Panc1 (cell line): Measurements from ENCODE around the gene NAA60. TPM values are rescaled to one million over a fixed set of nuclear protein-coding genes. Genes with fewer than 3 reads are reported as not detected.

Source experiments
- ATAC-seq: fragments of 200-7000 bp; cut with Tn5 transposase; 2 replicates; pipeline ENCODE4 v1.9.1; 2020; ENCODE audit warnings: mild to moderate bottlenecking, moderate library complexity
- BruUV-seq: library from RNA; stranded (reverse); fragments of 400-500 nt; replicated peaks from 2 replicates; lab custom pipeline; 2021; lab: Mats Ljungman, UMichigan
- CTCF ChIA-PET: fragments of 300-600 bp; sonication (Branson Sonifier 250); formaldehyde crosslinking; loops from one replicate; lab custom pipeline; 2022; ENCODE audit warnings: antibody characterized with exemption; lab: Charles Lee
- POLR2A ChIA-PET: fragments of 300-600 bp; sonication (Branson Sonifier 250); formaldehyde crosslinking; loops from one replicate; lab custom pipeline; 2022; ENCODE audit warnings: antibody characterized with exemption; lab: Charles Lee
- DNase-seq: peaks from one replicate; pipeline ENCODE4 v3.0.0-alpha.2; 2010; ENCODE audit warnings: low read depth, low spot score
- H3K27ac ChIP-seq: 2 replicates; pipeline ENCODE4 v1.5.1; 2011; ENCODE audit warnings: mild to moderate bottlenecking, low read length, inconsistent platforms
- H3K27me3 ChIP-seq: fragments of 200-500 bp; sonication (Bioruptor generic); 2 replicates; pipeline ENCODE4 v1.6.0; 2014; ENCODE audit warnings: low read length, inconsistent platforms; ENCODE audit not compliant: control insufficient read depth, insufficient read depth
- H3K36me3 ChIP-seq: fragments of 200-500 bp; sonication (Bioruptor generic); 2 replicates; pipeline ENCODE4 v1.5.1; 2014; ENCODE audit warnings: inconsistent platforms, mild to moderate bottlenecking, low read length, moderate library complexity; ENCODE audit not compliant: control insufficient read depth, insufficient read depth
- H3K4me1 ChIP-seq: 2 replicates; pipeline ENCODE4 v1.5.1; 2011; ENCODE audit warnings: inconsistent platforms, mild to moderate bottlenecking, low read length, moderate library complexity; ENCODE audit not compliant: control insufficient read depth, insufficient read depth
- H3K4me3 ChIP-seq, 2 experiments: 2 replicates each; pipeline ENCODE4 v1.5.1; 2011 to 2012; ENCODE audit warnings: low read depth in 2 of 2, low read length in 2 of 2, mild to moderate bottlenecking in 2 of 2, inconsistent platforms in 1 of 2, moderate library complexity in 1 of 2
- H3K9me3 ChIP-seq: fragments of 200-500 bp; sonication (Bioruptor generic); 2 replicates; pipeline ENCODE4 v1.5.1; 2014; ENCODE audit warnings: low read depth, mild to moderate bottlenecking, inconsistent platforms, low read length, moderate library complexity; ENCODE audit not compliant: control insufficient read depth, insufficient read depth
- CTCF ChIP-seq: fragments of 450-650 bp; IDR thresholded peaks from 2 replicates; pipeline ENCODE4 v1.5.1; 2017; ENCODE audit warnings: mild to moderate bottlenecking
- POLR2AphosphoS5 ChIP-seq: IDR thresholded peaks from 2 replicates; pipeline ENCODE4 v1.6.1; 2012; ENCODE audit warnings: mild to moderate bottlenecking, low read depth, low read length, moderate library complexity
- REST ChIP-seq, 2 experiments: IDR thresholded peaks; 2 replicates each; pipeline ENCODE4 v1.6.1; 2011 to 2012; ENCODE audit warnings: low read depth in 2 of 2, control low read depth in 1 of 2, low read length in 1 of 2, mild to moderate bottlenecking in 1 of 2, moderate library complexity in 1 of 2; ENCODE audit not compliant: insufficient read depth in 1 of 2
- SIN3A ChIP-seq: IDR thresholded peaks from 2 replicates; pipeline ENCODE4 v1.6.1; 2012; ENCODE audit warnings: low read depth, mild to moderate bottlenecking, low read length, moderate library complexity, borderline replicate concordance; ENCODE audit not compliant: insufficient read depth
- TCF7L2 ChIP-seq: IDR thresholded peaks from 2 replicates; pipeline ENCODE4 v1.6.1; 2011; ENCODE audit warnings: mild to moderate bottlenecking, low read depth, low read length, inconsistent platforms
- in situ Hi-C: cut with HindIII; loops from 2 replicates; pipeline ENCODE4 v1.10.0; 2016; ENCODE audit warnings: low sequenced_read_pairs, low pct_unique_long_range_greater_than_20kb
- intact Hi-C: fragments of 100-400 bp; cut with micrococcal nuclease; formaldehyde crosslinking; loops from one replicate; pipeline ENCODE4 v1.10.0; 2022; ENCODE audit not compliant: unreplicated experiment
- total RNA-seq: library from RNA; stranded (reverse); gene quantifications from one replicate; pipeline ENCODE4 v1.2.1, GENCODE V29; 2021; ENCODE audit not compliant: unreplicated experiment

The NAA60 gene
- total RNA-seq, 1 experiment from 2014 or later: 56.0 TPM

GRCh38 chr16:3518986-3519348 is 75.5 kb downstream of the NAA60 start:
- CTCF ChIA-PET: no interaction called here
- in situ Hi-C loops: no loop called here

GRCh38 chr16:3519581-3519980 is 76.1 kb downstream of the NAA60 start:
- H3K4me1 ChIP-seq: no peaks in the 10 kb centered on the region
- DNase-seq (no peak), ATAC-seq (no peak)
- POLR2A ChIA-PET: interaction anchor here (0.6 kb wide), 2 partner anchors 119 to 391 kb away, joined by 3 read pairs; partner anchors contain the start of genes ZNF174 and ZSCAN32
- H3K36me3 ChIP-seq: peaks cover 4% of the 10 kb centered on the region
- BruUV-seq: no TSS peak
- CTCF ChIA-PET: no interaction called here
- TF ChIP-seq TCF7L2 (no peak), REST (IDR thresholded peaks at IDR 0.05; ENCODE audit: insufficient read depth in 1 of 2, low read depth in 2 of 2, low read length in 1 of 2) (no peak), POLR2AphosphoS5 (no peak), CTCF (no peak), SIN3A (no peak)
- intact Hi-C loops (no loop called here), in situ Hi-C loops (no loop called here)
- no peaks in the 10 kb centered on the region for H3K27me3 ChIP-seq
- no peaks in the 10 kb centered on the region for H3K9me3 ChIP-seq
- no peak overlapping the region for H3K27ac ChIP-seq
- no peak overlapping the region for H3K4me3 ChIP-seq

More at GRCh38 chr16:3518986-3519348, 75.5 kb downstream of the NAA60 start:
- Histone ChIP-seq H3K27ac (no peak overlapping the region), H3K27me3 (no peaks in the 10 kb centered on the region), H3K9me3 (no peaks in the 10 kb centered on the region), H3K36me3 (peaks cover 4% of the 10 kb centered on the region), H3K4me3 (no peak overlapping the region), H3K4me1 (no peaks in the 10 kb centered on the region)
- POLR2A ChIA-PET: interaction anchor here (0.6 kb wide), 1 partner anchor 118 kb away, joined by 3 read pairs; the partner anchor contains the start of genes ZNF174 and ZSCAN32
- no peak for TF ChIP-seq TCF7L2
- BruUV-seq: no TSS peak
- ATAC-seq (no peak), DNase-seq (no peak)
- intact Hi-C loops: no loop called here

- Histone ChIP-seq H3K4me1 (no peaks in the 10 kb centered on the region), H3K9me3 (no peaks in the 10 kb centered on the region), H3K27ac (no peak overlapping the region), H3K4me3 (no peak overlapping the region), H3K27me3 (no peaks in the 10 kb centered on the region), H3K36me3 (peaks cover 4% of the 10 kb centered on the region)
- TF ChIP-seq REST (IDR thresholded peaks at IDR 0.05; ENCODE audit: insufficient read depth in 1 of 2, low read depth in 2 of 2, low read length in 1 of 2) (no peak), TCF7L2 (no peak), POLR2AphosphoS5 (no peak)
- ChIA-PET CTCF (no interaction called here), POLR2A (interaction anchor here (0.6 kb wide), 1 partner anchor 392 kb away, joined by 3 read pairs; no protein-coding TSS in a partner anchor)
- in situ Hi-C loops: no loop called here
- DNase-seq (no peak), ATAC-seq (no peak)
- intact Hi-C loops: no loop called here
- BruUV-seq: no TSS peak
These were observed 76.9 kb downstream of the NAA60 start for GRCh38 chr16:3520413-3520812.
